ENCODE measurements around the gene ADARB1. TPM values are rescaled to one million over a fixed set of nuclear protein-coding genes. Genes with fewer than 3 reads are reported as not detected.

ADARB1 gene
- total RNA-seq, 1 experiment from 2014 or later: 15.8 TPM

DNA sequence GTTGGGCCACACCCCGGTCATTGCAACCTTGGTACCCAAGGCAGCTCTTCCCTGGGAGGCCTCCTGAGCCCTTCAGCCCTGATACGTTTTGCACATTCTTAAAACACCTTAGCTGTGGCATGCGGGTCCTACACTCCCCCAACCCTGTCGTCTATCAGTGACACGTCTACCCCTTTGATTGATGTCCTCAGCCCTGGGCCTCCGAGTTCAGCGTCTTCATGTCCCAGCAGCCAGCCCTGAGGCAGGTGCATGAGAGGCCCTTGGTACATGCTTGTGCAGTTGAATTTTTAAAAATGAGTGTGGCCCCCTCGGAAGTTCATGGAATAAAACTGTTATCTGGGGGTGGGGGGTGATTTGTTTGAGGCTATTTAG lies 38.9 kb upstream of the ADARB1 start:
- H3K9me3 ChIP-seq (ENCODE audit: control insufficient read depth, low read depth, low read length): no peaks in the 10 kb centered on the region
- no peaks in the 10 kb centered on the region for H3K23me2 ChIP-seq (ENCODE audit: insufficient read length, low read depth, low read length, poor library complexity, severe bottlenecking)
- Mint-ChIP-seq H3K27ac (no peak overlapping the region), H3K9me3 (peaks cover 6 to 11% of the 10 kb centered on the region in 2 experiments), H3K4me3 (no peak overlapping the region), H3K4me1 (peaks cover 17 to 27% of the 10 kb centered on the region in 2 experiments), H3K27me3 (ENCODE audit: low read depth) (peaks cover 12% of the 10 kb centered on the region), H3K36me3 (ENCODE audit: insufficient read depth in 1 of 3, low read depth in 3 of 3) (peaks cover 0 to 6% (median 0%) of the 10 kb centered on the region in 3 experiments; a peak in 1 of 7 replicates)
- no peaks in the 10 kb centered on the region for H3K79me2 ChIP-seq (ENCODE audit: insufficient read depth, low read length)
- no peak overlapping the region for H3T11ph ChIP-seq (ENCODE audit: low read length)
- H4K8ac ChIP-seq (replicated peaks; ENCODE audit: insufficient read length, low read depth, low read length): no peak overlapping the region
- no peak overlapping the region for H3K4me2 ChIP-seq (ENCODE audit: insufficient read depth, insufficient read length, low read length)
- no peak overlapping the region for H2BK15ac ChIP-seq (ENCODE audit: low read depth, low read length)
- H3K4ac ChIP-seq (ENCODE audit: low read depth, low read length): no peak overlapping the region
- no peak overlapping the region for H2BK5ac ChIP-seq (ENCODE audit: insufficient read length, low read length)
- H4K91ac ChIP-seq (ENCODE audit: insufficient read length, low read depth, low read length): no peak overlapping the region
- no peak overlapping the region for H3K18ac ChIP-seq (ENCODE audit: insufficient read length, low read depth, low read length)
- H2BK20ac ChIP-seq (ENCODE audit: low read depth, low read length, poor library complexity, severe bottlenecking): no peak overlapping the region
- no peaks in the 10 kb centered on the region for H3K27me3 ChIP-seq (ENCODE audit: insufficient read depth, low read length)
- H2BK120ac ChIP-seq (ENCODE audit: low read depth, low read length, poor library complexity, severe bottlenecking): no peak overlapping the region
- no peak overlapping the region for H3K23ac ChIP-seq (ENCODE audit: insufficient read length, low read depth, low read length)
- H3K56ac ChIP-seq (ENCODE audit: insufficient read length, low read depth, low read length): no peak overlapping the region
- H2AFZ ChIP-seq (ENCODE audit: low read length): no peak overlapping the region
- no peak overlapping the region for H4K5ac ChIP-seq (ENCODE audit: insufficient read length, low read depth, low read length)
- H4K20me1 ChIP-seq (ENCODE audit: control insufficient read depth, insufficient read depth, insufficient read length): no peaks in the 10 kb centered on the region
- TF ChIP-seq, protein P1, sequence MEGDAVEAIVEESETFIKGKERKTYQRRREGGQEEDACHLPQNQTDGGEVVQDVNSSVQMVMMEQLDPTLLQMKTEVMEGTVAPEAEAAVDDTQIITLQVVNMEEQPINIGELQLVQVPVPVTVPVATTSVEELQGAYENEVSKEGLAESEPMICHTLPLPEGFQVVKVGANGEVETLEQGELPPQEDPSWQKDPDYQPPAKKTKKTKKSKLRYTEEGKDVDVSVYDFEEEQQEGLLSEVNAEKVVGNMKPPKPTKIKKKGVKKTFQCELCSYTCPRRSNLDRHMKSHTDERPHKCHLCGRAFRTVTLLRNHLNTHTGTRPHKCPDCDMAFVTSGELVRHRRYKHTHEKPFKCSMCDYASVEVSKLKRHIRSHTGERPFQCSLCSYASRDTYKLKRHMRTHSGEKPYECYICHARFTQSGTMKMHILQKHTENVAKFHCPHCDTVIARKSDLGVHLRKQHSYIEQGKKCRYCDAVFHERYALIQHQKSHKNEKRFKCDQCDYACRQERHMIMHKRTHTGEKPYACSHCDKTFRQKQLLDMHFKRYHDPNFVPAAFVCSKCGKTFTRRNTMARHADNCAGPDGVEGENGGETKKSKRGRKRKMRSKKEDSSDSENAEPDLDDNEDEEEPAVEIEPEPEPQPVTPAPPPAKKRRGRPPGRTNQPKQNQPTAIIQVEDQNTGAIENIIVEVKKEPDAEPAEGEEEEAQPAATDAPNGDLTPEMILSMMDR (conservative IDR thresholded peaks at IDR 0.05): no peak
- no peak overlapping the region for H3K27ac ChIP-seq (ENCODE audit: insufficient read length, low read depth, low read length)
- WGBS (ENCODE audit: extremely low coverage, insufficient read length, low lambda C conversion rate): no CpG with 5 or more reads among the region's 8 CpGs
- H3K79me1 ChIP-seq (ENCODE audit: insufficient read depth, low read depth, low read length, poor library complexity, severe bottlenecking): no peaks in the 10 kb centered on the region
- H2BK12ac ChIP-seq (ENCODE audit: insufficient read length, low read depth, low read length): no peak overlapping the region
- H2AK5ac ChIP-seq (ENCODE audit: insufficient read length, low read length): no peak overlapping the region
- DNase-seq: no peak
- no peak overlapping the region for H3K14ac ChIP-seq (ENCODE audit: insufficient read depth, low read length)
- no peak overlapping the region for H3K9ac ChIP-seq (ENCODE audit: extremely low read depth, insufficient read length, low read length)
- no peaks in the 10 kb centered on the region; the same call in 1 of the 2 replicates for H3K4me1 ChIP-seq (ENCODE audit: insufficient read depth, low read length)
